HepG2 (cell line): ENCODE data around the gene TTLL10. TPM values are rescaled to one million over a fixed set of nuclear protein-coding genes. Genes with fewer than 3 reads are reported as not detected.

Experiments
- ATF7 ChIP-seq, 2 experiments: fragments of 450-650 bp in 1 of 2; sonication (generic) in 1 of 2; formaldehyde crosslinking in 1 of 2; IDR thresholded peaks; 2 replicates each; pipeline versions ENCODE4 v1.4.0 to v1.6.1; 2016 to 2020; ENCODE audit warnings: antibody characterized with exemption in 1 of 2, mild to moderate bottlenecking in 1 of 2, missing genetic modification reagents in 1 of 2
- FOSL1 ChIP-seq: sonication (generic); formaldehyde crosslinking; IDR thresholded peaks from 2 replicates; pipeline ENCODE4 v1.9.0; 2021; ENCODE audit warnings: missing genetic modification reagents, borderline replicate concordance
- HCFC1 ChIP-seq: fragments of 150-350 bp; IDR thresholded peaks from 2 replicates; pipeline ENCODE4 v1.6.1; 2014; ENCODE audit warnings: low read depth, low read length
- HHEX ChIP-seq: IDR thresholded peaks from 2 replicates; pipeline ENCODE4 v1.6.1; 2016; ENCODE audit warnings: control low read depth
- IKZF1 ChIP-seq: fragments of 450-650 bp; IDR thresholded peaks from 2 replicates; pipeline ENCODE4 v1.7.1; 2016
- NFATC3 ChIP-seq: sonication (generic); formaldehyde crosslinking; IDR thresholded peaks from 2 replicates; pipeline ENCODE4 v1.5.1; 2020; ENCODE audit warnings: mild to moderate bottlenecking, missing genetic modification reagents
- NR2F1 ChIP-seq, 2 experiments: fragments of 450-650 bp in 1 of 2; formaldehyde crosslinking in 1 of 2; IDR thresholded peaks; 2 replicates each; pipeline versions ENCODE4 v1.5.0 to v1.6.1; 2016 to 2020; ENCODE audit warnings: mild to moderate bottlenecking in 1 of 2, missing compliant biosample characterization in 1 of 2, missing genetic modification reagents in 1 of 2, moderate library complexity in 1 of 2
- PITX1 ChIP-seq: sonication (generic); formaldehyde crosslinking; IDR thresholded peaks from 2 replicates; pipeline ENCODE4 v1.5.1; 2020; ENCODE audit warnings: mild to moderate bottlenecking, missing genetic modification reagents
- REPIN1 ChIP-seq: sonication (generic); formaldehyde crosslinking; IDR thresholded peaks from 2 replicates; pipeline ENCODE4 v1.8.0; 2022; ENCODE audit warnings: missing genetic modification reagents, low read depth, mild to moderate bottlenecking, borderline replicate concordance
- SETDB1 ChIP-seq: sonication (generic); formaldehyde crosslinking; IDR thresholded peaks from 2 replicates; pipeline ENCODE4 v1.5.1; 2020; ENCODE audit warnings: missing genetic modification reagents, mild to moderate bottlenecking, borderline replicate concordance
- SRSF4 ChIP-seq: fragments of 200-400 bp; formaldehyde crosslinking; IDR thresholded peaks from one replicate; pipeline ENCODE4 v1.6.1; 2018; ENCODE audit warnings: mild to moderate bottlenecking, low read depth, low read length, moderate library complexity; ENCODE audit not compliant: poor library complexity, severe bottlenecking
- XBP1 ChIP-seq: sonication (generic); formaldehyde crosslinking; IDR thresholded peaks from 2 replicates; pipeline ENCODE4 v1.5.0; 2020; ENCODE audit warnings: missing genetic modification reagents
- ZNF12 ChIP-seq: sonication (generic); formaldehyde crosslinking; IDR thresholded peaks from 2 replicates; pipeline ENCODE4 v1.5.0; 2020; ENCODE audit warnings: missing genetic modification reagents
- ZNF33A ChIP-seq: sonication (generic); formaldehyde crosslinking; IDR thresholded peaks from 2 replicates; pipeline ENCODE4 v1.5.1; 2020; ENCODE audit warnings: missing genetic modification reagents, mild to moderate bottlenecking, moderate library complexity, borderline replicate concordance
- ZNF383 ChIP-seq: sonication (generic); formaldehyde crosslinking; IDR thresholded peaks from 2 replicates; pipeline ENCODE4 v1.4.0; 2020; ENCODE audit warnings: missing genetic modification reagents, mild to moderate bottlenecking, borderline replicate concordance
- ZNF687 ChIP-seq: sonication (generic); formaldehyde crosslinking; IDR thresholded peaks from 2 replicates; pipeline ENCODE4 v1.5.1; 2020; ENCODE audit warnings: mild to moderate bottlenecking, missing genetic modification reagents, moderate library complexity
- ZNF747 ChIP-seq: sonication (generic); formaldehyde crosslinking; IDR thresholded peaks from 2 replicates; pipeline ENCODE4 v1.8.1; 2023; ENCODE audit warnings: missing genetic modification reagents, mild to moderate bottlenecking, borderline replicate concordance
- polyA plus RNA-seq, 8 experiments: library from polyadenylated mRNA; depleted of rRNA in 3 of 8; stranded (reverse) in 7 of 8; unstranded in 1 of 8; fragments of >200 nt; fragmentation: Illumina TruSeq in 4 of 8; extraction: Trizol in 4 of 8; gene quantifications; 2 replicates each; pipeline versions ENCODE4 v1.2.1 to v1.2.3, GENCODE V29; 2011 to 2016; ENCODE audit warnings: low read depth in 4 of 8, missing spikeins in 1 of 8, mixed read lengths in 1 of 8; ENCODE audit not compliant: insufficient read depth in 1 of 8
- total RNA-seq, 5 experiments: library from RNA; depleted of rRNA; stranded (reverse); fragments of >200 nt; fragmentation: Illumina TruSeq; extraction: Trizol; gene quantifications; 2 replicates each; pipeline ENCODE4 v1.2.3, GENCODE V29; 2016; ENCODE audit warnings: low read depth in 1 of 5
- TF ChIP-seq, protein P1 (sequence below): sonication (generic); formaldehyde crosslinking; IDR thresholded peaks from 2 replicates; pipeline ENCODE4 v1.4.0; 2020; ENCODE audit warnings: mild to moderate bottlenecking, missing genetic modification reagents
- TF ChIP-seq, protein P2 (sequence below): sonication (generic); formaldehyde crosslinking; IDR thresholded peaks from 2 replicates; pipeline ENCODE4 v1.8.1; 2022; ENCODE audit warnings: low read depth, mild to moderate bottlenecking, missing genetic modification reagents

TTLL10 gene
- total and polyA plus RNA-seq, 2 of the 13 experiments (the other 11 are each of a cell fraction or from before 2014, with no cell fraction given) = not detected

DNA sequence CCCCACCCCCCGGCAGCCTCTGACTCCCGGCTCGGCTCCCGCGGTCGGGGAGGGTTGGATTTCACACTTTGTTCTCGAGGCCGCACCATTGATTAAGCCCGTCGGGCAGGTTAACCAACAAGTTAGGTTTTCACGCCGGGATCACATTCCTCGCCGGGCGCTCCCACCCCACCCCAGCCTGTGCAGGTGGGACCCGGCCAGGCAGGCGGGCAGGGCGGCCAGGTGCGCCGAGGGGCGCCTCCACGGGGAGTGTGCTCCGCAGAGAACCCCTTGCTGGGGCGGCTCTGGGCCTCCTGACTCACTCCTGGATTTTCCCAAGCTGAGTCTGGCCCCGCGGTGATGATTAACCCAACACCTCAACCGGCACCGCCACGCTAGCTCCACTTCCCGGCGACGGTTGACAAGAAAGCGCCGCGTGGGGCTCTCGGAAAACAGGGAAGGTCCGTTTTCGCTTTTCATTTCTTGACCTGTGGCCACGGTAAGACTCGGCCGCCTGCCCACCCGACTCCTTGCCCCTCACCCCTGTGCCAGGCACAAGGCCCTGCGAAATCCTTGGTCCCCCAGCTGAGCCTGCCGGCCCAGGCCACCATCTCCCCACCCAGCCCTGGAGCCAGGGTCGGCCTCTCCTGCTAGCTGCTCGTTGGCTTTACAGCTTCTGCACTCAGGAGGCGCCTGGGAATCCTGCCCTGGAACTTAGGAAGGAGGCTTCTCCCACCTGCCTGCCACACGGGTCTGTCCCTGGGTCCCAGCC, 8.8 kb upstream of the TTLL10 start (continued):
- TF ChIP-seq ZNF687 (CRISPR knock-in tag) (peak; percentile 90), IKZF1 (no peak), HHEX (CRISPR knock-in tag) (no peak), NR2F1 (CRISPR knock-in tag; IDR thresholded peaks at IDR 0.05) (no peak), ZNF12 (CRISPR knock-in tag) (no peak), HCFC1 (no peak), ZNF383 (CRISPR knock-in tag) (no peak), SRSF4 (no peak), SETDB1 (CRISPR knock-in tag) (no peak), ZNF33A (CRISPR knock-in tag) (no peak), REPIN1 (CRISPR knock-in tag) (no peak), ZNF747 (CRISPR knock-in tag) (peak; percentile 21; the same call in 1 of the 2 replicates), ATF7 (IDR thresholded peaks at IDR 0.05) (no peak), ATF7 (CRISPR knock-in tag; IDR thresholded peaks at IDR 0.05) (no peak), NFATC3 (CRISPR knock-in tag) (no peak), PITX1 (CRISPR knock-in tag) (peak; percentile 49; the same call in 1 of the 2 replicates), XBP1 (CRISPR knock-in tag) (no peak), FOSL1 (CRISPR knock-in tag) (peak; percentile 8; the same call in 1 of the 2 replicates)
- TF ChIP-seq, protein P1, sequence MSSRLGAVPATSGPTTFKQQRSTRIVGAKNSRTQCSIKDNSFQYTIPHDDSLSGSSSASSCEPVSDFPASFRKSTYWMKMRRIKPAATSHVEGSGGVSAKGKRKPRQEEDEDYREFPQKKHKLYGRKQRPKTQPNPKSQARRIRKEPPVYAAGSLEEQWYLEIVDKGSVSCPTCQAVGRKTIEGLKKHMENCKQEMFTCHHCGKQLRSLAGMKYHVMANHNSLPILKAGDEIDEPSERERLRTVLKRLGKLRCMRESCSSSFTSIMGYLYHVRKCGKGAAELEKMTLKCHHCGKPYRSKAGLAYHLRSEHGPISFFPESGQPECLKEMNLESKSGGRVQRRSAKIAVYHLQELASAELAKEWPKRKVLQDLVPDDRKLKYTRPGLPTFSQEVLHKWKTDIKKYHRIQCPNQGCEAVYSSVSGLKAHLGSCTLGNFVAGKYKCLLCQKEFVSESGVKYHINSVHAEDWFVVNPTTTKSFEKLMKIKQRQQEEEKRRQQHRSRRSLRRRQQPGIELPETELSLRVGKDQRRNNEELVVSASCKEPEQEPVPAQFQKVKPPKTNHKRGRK (CRISPR knock-in tag) = no peak
- TF ChIP-seq, protein P2, sequence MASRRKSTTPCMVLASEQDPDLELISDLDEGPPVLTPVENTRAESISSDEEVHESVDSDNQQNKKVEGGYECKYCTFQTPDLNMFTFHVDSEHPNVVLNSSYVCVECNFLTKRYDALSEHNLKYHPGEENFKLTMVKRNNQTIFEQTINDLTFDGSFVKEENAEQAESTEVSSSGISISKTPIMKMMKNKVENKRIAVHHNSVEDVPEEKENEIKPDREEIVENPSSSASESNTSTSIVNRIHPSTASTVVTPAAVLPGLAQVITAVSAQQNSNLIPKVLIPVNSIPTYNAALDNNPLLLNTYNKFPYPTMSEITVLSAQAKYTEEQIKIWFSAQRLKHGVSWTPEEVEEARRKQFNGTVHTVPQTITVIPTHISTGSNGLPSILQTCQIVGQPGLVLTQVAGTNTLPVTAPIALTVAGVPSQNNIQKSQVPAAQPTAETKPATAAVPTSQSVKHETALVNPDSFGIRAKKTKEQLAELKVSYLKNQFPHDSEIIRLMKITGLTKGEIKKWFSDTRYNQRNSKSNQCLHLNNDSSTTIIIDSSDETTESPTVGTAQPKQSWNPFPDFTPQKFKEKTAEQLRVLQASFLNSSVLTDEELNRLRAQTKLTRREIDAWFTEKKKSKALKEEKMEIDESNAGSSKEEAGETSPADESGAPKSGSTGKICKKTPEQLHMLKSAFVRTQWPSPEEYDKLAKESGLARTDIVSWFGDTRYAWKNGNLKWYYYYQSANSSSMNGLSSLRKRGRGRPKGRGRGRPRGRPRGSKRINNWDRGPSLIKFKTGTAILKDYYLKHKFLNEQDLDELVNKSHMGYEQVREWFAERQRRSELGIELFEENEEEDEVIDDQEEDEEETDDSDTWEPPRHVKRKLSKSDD (CRISPR knock-in tag) = no peak
